HG03469 (cell line): ENCODE measurements around the gene SLC25A21.

Experiments used
- ATAC-seq: cut with Tn5 transposase; IDR thresholded peaks from one replicate; pipeline ENCODE4 v1.9.1; 2021; ENCODE audit warnings: mild to moderate bottlenecking, moderate library complexity, moderate number of reproducible peaks; ENCODE audit not compliant: unreplicated experiment

The SLC25A21 gene

GRCh38 chr14:36657399-36658122 is 514.8 kb downstream of the SLC25A21 start:
- no peak for ATAC-seq

GRCh38 chr14:36656687-36657398 is 515.6 kb downstream of the SLC25A21 start:
- no peak for ATAC-seq

GRCh38 chr14:36655963-36656686 is 516.3 kb downstream of the SLC25A21 start:
- no peak for ATAC-seq

GRCh38 chr14:36655571-36655962 is 516.8 kb downstream of the SLC25A21 start:
- no peak for ATAC-seq

- ATAC-seq, result no peak
Observed at GRCh38 chr14:36654794-36655381, 517.5 kb downstream of the SLC25A21 start.

- ATAC-seq, result no peak
Observed at GRCh38 chr14:36653962-36654793, 518.2 kb downstream of the SLC25A21 start.

GRCh38 chr14:36653413-36653812 is 519.0 kb downstream of the SLC25A21 start:
- ATAC-seq, result no peak

GRCh38 chr14:36652542-36653201 is 519.7 kb downstream of the SLC25A21 start:
- no peak for ATAC-seq

GRCh38 chr14:36649872-36650650 is 522.3 kb downstream of the SLC25A21 start:
- no peak for ATAC-seq

GRCh38 chr14:36647824-36648753 is 524.3 kb downstream of the SLC25A21 start:
- no peak for ATAC-seq

- no peak for ATAC-seq
Observed at GRCh38 chr14:36647417-36647823, 525.0 kb downstream of the SLC25A21 start.

- no peak for ATAC-seq
Observed at GRCh38 chr14:36646664-36647416, 525.6 kb downstream of the SLC25A21 start.

GRCh38 chr14:36633580-36633979 is 538.8 kb downstream of the SLC25A21 start:
- ATAC-seq, result no peak
